Measurements from ENCODE around the gene USP15.

GRCh38 chr12:62296001-62296400 is 35.8 kb downstream of the USP15 start:
- TF ChIP-seq EP300 (IDR thresholded peaks at IDR 0.05): no peak
- TF ChIP-seq, protein P1, sequence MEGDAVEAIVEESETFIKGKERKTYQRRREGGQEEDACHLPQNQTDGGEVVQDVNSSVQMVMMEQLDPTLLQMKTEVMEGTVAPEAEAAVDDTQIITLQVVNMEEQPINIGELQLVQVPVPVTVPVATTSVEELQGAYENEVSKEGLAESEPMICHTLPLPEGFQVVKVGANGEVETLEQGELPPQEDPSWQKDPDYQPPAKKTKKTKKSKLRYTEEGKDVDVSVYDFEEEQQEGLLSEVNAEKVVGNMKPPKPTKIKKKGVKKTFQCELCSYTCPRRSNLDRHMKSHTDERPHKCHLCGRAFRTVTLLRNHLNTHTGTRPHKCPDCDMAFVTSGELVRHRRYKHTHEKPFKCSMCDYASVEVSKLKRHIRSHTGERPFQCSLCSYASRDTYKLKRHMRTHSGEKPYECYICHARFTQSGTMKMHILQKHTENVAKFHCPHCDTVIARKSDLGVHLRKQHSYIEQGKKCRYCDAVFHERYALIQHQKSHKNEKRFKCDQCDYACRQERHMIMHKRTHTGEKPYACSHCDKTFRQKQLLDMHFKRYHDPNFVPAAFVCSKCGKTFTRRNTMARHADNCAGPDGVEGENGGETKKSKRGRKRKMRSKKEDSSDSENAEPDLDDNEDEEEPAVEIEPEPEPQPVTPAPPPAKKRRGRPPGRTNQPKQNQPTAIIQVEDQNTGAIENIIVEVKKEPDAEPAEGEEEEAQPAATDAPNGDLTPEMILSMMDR (IDR thresholded peaks at IDR 0.05): no peak
